GM21526 (cell line): ENCODE data around the gene BNIP3.
"Not testable (repeated sequence)": the region's sequence is repeated elsewhere in the genome, so short reads cannot be mapped to it uniquely, and the experiment has no call there.

Source experiments
- ATAC-seq: cut with Tn5 transposase; IDR thresholded peaks from one replicate; pipeline ENCODE4 v1.9.1; 2021; ENCODE audit warnings: moderate library complexity; ENCODE audit not compliant: unreplicated experiment, low FRiP score

The BNIP3 gene

DNA sequence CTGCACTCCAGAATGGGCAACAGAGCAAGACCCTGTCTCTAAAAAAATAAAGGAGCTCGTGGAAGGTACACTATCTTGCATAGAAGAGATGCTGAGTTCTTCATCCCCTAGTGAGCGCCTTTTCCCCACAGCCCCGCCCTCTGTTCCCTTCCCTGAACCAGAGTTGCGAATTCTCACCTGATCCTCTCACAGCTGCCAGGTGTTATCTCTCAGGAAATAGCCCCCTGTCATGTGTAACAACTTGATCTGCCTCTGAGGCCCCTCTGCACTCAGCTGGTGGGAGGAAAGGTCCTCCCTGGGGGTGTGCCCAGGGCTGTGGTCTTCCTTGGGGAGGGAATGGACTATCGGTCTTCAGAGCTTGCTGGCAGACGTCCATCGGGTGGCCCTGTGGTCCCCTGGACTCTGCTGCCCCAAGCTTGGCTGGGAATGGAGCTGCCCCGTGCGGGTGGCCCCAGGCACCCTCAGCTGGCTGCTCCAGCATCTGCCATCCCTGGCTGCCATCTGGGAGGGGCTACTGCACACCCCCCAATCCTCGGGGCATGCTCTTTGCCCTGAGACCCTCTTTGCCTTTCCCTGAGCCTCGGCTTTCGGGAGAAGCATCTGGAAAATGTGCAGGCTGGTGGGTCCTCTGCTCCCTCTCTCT is 21.7 kb upstream of the BNIP3 start:
- no peak for ATAC-seq

DNA sequence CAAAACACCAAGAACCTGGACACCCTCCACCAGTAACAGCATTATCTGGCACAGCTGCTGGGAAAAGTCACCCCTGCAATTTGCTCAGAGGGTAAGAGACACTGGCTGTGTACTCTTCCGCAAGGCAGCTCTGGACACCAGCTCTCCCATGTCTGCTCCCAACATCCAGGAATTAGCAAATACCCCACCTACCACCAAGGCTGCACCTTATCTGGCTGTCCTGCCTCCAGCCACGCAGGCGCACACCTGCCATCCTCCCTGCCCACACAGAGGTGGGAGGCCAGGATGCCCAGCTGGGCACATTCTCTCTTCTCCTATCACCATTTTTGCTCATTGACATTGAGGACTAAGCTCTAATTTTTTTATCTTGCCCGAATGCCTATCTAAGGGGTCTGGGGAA is 20.3 kb upstream of the BNIP3 start:
- no peak for ATAC-seq

DNA sequence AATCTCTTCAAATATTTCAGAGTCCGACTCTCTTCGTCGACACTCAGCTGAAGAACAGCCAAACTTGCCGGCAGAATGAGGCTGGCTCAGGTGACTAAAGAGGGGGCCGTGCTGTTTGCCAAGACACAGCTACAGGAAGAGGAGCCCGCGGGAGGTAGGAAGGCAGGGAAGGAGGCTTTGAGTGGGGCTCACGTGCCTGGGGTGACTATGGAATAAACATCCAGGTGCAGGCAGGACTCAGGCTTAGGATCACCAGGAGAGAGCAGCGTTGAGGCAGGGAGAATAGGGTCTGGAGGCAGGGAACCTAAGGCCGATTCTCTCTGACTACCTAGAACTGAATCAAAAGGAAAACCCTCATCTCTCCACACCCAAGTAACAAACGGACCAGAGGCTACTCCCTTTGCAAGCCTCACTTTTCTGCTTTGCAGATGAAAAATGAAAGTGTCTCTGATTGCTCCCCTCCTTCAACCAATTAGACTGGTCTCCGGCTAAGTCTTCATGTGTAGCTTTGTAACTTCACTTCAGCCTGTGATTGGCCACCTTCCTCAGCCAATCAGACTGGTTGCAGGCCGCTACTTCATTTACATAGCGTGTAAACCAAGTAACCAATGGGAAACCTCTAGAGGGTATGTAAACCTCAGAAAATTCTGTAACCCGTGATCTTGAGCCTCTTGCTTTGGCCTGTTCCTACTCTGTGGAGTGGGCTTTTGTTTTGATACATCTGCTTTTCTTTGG is 19.7 kb upstream of the BNIP3 start:
- peak; percentile 71 for ATAC-seq

DNA sequence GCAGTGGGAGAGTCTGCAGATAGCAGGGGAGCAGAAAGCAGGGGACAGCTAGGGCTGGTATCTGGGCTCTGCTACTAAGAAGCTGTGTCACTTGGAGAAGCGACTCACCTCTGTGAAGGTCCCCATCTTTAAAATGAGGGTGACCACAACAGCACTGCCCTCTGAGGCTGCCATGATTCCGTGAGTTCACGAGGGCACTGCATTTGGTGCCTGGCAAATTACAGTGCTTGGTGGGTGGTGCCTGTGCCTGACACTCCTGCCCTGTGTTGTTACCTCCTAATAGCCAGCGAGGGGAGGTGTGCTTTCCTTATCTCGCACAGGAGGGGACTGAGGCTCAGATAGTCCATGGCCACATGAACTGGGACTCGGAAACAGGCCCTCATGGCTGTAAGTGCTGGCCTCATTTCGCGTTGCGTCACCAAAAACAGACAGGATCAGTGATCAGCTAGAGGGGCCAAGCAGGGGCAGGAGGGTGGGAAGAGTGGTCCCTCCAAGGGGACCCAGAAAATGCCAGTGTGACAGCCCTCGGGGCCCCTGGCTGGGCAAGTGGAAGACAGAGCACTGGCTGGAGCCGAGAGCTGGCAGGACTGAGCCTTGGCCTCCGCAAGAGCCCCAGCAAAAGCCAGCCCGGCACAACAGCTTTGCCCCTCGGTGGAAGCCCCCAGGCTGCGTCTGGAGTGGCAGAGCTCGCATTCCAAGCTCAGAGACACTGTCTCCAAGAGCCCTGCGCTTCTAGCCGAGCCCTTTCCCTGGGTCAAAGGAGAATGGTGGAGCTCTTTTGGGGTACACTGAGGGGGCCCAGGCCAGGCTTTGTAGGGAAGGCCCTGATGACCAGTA is 17.3 kb upstream of the BNIP3 start:
- ATAC-seq: no peak

DNA sequence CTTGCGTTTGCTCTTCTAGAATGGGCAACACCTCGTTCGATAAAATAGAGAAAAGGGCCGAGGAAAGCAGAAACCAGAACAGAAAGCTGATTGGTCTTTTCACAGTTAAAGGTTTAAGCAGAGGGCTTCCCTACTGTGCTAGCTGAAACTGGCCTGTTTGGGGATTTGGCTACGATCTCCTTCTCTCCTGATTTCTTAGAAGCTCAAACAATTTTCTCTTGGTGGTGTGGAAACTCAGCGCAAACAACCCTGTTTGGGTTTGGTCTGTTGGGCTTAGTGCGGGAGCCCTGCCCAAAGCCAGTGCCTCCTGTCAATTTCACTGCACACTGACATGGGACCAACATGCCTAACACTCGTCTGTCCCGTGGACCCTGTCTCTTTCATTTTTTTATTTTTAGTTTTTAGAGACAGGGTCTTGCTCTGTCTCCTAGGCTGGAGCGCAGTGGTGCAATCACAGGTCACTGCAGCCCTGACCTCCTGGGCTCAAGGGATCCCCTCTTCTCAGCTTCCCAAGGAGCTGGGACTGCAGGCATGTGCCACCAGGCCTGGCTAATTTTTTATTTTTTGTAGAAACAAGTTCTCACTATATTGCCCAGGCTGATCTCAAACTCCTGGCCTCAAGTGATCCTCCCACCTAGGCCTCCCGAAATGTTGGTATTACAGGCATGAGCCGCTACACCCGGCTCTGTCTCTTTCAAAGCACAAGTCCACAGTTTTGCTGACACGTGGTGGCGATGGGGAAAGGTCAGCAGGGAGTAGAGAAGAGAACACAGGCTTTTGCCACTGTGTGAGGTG is 16.5 kb upstream of the BNIP3 start:
- ATAC-seq: no peak

DNA sequence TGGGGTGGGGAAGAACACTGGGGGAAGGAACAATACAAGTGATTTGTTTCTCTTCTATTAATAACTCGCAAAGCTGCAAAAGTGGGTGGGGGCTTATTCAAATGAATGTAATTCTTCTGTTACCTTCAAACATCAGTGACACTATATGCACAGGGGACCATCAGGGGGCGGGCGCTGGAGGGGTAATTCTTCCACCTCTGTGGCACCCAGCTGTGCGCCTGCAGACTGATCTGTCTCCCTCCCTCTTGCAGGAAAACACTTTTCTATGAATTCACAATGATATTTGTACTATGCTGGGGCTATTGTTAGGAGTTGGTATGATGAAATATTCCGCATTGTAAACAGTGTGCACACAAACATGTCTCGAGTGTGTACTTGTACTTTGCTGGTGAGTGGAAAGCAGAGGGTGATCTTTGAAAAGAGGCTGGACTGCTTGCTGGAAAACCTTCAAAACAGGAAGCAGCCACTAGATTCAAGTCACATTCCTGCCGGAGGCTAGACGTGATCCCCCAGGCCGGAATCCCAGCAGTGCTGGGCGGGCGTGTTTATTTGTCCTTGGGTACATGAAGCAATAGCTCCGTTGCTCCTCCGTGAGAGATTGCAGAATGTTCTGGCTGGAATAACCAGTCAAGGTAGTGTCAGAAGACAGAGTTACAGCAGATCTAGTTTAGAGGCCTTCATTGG is 15.8 kb upstream of the BNIP3 start:
- ATAC-seq: no peak

DNA sequence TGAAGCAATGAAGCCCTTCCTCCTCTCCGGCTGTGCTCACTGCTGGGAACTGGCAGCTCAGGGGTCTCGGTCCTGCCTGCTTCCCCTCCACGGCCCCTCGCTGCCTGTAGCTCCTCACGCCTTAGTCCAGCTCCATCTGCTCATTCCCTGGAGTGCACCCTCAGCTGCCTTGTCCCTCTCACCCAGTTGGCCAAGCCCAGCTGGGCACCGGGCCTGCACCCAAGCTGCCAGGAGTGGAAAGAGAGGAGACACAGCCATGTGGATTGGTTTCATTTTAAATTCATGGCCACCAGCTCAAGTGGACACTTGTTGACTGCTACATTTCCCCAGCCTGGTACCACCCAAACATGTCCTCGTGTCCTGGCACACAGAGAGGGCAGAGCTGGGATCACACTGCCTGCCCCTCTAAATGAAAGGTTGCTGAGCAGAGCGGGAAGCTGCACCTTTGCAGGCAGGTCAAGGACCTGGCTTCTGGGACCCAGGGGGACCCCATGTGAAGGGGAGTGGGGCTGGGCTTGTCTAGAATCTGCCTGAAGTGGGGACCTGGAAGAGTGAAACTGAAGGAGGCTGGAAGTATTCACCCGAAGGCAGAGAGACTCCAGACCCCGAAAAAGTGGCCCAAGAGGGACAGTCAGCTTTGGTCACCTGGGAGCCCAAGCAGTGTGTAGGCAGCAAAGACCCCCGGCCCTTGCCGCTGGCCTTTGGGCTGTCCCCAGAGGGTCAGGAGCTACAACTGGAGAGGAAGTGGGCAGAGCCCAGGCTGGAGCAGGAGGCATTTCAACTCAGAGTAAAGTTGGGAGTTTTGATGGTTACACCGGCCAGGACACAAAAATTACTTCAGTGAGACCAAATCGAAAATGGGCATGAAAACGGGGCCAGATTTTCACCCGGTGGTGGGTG is 15.0 kb upstream of the BNIP3 start:
- ATAC-seq: no peak

DNA sequence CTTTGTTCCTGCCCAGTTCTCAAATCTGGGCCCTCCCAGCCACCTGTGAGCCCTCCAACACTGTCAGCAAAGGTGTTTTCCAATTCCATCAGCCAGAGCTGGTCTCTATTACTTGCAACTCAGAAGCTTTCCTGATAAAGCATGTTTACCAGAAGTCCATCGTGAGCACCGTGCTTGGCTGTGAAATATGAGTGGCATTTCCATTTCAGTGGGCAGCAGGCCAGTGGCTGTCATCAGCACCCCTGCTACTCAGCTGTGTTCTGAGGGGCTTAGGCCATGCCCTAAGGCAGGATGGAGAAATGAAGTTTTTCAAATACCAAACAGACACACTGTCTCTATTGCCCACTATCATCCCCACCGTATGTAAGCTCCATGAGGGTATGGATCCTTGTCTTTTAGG is 12.7 kb upstream of the BNIP3 start:
- ATAC-seq: no peak

DNA sequence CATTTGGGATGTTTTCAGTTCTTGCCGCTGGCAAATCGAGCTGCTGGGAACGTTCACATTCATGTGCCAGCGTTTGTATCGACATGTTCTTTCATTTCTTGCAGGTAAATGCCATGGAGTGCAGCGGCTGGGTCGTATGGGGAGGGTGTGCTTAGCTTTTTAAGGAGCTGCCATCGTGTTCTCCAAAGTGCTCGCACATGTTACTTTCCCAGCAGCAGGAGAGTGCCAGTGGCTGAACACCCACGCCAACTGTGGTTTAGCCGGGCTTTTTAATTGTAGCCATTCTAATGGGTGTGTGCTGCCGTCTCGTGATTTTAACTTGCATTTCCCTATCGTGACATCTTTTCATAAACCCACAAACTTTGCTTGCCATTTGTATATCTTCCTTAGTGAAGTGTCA is 11.6 kb upstream of the BNIP3 start:
- ATAC-seq: no peak

DNA sequence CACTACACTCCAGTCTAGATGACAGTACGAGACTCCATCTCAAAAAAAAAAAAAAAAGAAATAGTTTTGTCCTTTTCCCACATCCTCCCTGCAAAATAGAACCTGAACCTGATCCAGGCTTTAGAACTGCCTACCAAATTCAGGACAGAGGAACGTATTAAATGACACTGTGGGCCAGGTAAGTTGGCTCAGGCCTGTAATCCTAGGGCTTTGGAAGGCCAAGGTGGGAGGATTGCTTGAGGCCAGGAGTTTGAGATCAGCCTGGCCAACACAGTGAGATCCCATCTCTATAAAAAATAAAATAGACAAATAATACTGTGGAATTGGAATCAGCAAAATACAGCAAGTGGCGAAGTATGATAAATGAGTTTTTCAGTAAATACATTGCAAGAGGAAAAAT is 10.0 kb upstream of the BNIP3 start:
- ATAC-seq: no peak

DNA sequence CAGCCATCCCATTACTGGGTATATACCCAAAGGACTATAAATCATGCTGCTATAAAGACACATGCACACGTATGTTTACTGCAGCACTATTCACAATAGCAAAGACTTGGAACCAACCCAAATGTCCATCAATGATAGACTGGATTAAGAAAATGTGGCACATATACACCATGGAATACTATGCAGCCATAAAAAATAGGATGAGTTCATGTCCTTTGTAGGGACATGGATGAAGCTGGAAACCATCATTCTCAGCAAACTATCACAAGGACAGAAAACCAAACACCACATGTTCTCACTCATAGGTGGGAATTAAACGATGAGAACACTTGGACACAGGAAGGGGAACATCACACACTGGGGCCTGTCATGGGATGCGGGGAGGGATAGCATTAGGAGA is 6.1 kb upstream of the BNIP3 start:
- ATAC-seq: not testable (repeated sequence)

DNA sequence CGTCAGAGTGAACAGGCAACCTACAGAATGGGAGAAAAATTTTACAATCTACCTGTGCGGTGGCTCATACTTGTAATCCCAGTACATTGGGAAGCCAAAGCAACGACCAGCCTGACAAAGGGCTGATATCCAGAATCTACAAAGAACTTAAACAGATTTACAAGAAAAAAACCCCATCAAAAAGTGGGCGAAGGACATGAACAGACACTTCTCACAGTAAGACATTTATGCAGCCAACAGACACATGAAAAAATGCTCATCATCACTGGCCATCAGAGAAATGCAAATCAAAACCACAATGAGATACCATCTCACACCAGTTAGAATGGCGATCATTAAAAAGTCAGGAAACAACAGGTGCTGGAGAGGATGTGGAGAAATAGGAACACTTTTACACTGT is 5.6 kb upstream of the BNIP3 start:
- ATAC-seq: not testable (repeated sequence)

DNA sequence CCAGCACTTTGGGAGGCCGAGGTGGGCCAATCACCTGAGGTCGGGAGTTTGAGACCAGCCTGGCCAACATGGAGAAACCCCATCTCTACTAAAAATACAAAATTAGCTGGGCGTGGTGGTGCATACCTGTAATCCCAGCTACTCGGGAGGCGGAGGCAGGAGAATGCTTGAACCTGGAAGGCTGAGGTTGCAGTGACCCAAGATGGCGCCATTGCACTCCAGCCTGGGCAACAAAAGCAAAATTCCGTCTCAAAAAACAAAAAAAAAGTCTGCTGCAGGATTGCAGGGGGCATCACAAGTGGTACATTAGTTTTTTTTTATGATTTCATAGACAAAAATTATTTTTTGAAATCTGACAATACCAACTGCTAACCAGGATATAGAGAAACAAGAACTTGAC is 5.1 kb upstream of the BNIP3 start:
- not testable (repeated sequence) for ATAC-seq

DNA sequence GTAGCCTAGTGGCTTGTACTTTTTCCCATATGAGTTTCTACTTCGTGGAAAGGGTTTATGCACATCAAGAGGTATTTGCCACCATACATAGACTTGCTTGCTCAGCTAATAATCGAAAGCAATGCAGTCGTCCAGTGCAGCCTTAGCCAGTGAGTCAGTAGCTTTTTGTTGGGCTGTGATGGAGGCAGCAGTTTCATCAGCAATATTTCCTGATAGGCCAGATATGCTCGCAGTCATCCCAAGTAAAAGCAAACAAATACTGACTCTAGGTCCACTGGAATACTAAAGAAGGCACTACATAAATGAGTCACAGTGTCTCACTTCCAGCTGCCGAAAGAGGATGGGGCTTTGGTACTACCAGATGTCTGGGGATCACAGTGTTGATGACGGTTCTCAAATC is 2.1 kb upstream of the BNIP3 start:
- no peak for ATAC-seq

DNA sequence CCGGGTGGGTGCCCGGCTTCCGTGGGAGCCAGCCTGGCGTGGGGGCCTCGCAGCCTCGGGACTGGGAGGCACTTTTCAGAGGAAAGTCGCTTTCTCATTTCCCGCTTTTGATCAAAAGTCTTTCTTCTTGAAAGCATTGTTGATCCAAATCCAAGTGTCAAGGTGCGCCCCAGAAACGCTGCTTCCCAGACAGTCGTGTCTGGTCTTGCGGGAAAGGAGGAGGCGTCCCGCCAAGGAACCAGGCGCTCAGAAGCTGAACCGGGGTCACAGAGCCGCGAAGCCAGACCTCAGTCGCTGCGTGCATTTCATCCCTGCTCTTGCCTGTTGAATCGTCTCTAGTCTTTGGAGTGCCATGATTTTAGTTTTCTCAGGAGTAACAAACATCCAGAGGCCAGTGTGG is 1.1 kb upstream of the BNIP3 start:
- no peak for ATAC-seq

DNA sequence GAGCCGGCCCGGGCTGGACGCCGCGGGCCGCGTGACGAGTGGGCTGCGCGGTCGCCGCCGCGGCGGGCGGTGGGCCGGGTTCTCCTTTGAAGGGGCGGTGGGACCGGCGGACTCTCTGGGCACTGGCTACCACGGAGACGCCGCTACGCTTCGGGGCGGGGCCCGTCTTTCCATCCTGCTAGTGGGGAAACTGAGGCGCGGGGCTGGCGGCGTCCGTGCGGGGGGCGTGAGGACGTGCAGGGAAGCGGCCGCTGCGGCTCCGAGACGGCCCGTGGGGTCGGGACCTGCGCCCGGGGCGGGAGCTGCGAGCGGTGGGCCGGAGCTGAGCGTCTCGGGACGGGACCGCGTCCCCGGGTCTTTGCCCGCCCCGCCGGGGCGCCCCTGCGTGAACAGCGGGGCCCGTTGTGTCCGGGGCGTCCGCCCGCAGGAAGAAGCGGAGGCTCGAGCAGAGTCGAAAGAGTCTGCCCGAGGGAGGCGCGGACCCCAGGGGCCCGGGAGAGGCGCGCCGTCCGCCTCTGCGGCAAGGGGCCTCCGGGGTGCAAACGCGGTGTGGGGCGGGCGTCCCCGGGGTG is 548 bp upstream of the BNIP3 start:
- peak; percentile 23 for ATAC-seq

DNA sequence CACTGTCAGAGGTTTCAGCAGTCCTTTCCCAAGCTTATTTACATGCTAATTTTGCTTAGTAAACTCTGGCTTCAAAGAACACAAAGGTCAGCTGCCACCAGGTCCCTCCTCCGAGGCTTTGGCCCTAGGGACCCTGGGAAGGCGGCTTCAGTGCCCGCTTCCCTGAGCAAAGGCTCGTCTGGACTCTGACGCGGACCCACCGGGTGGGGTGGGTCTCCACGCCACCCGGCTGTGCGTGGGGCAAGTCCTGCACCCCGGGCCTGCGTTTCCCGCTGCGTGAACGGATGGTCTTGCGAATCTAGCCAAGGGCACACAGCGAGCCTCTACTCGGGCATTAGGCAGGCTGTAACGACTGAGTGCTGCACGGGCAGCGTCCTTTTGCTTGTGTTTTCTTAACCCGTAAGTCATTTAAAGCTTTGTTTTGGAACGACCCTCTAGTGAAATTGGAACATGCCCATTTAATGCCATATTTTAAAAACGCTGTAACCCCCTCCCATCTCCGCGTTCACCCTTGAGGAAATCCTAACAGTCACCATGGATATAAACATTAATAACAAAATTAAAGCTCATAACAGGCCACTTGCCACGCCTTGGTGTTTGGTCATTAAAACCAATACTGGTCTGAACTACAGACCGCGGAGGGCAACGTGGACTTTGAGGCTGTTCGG is 828 bp downstream of the BNIP3 start:
- no peak for ATAC-seq

DNA sequence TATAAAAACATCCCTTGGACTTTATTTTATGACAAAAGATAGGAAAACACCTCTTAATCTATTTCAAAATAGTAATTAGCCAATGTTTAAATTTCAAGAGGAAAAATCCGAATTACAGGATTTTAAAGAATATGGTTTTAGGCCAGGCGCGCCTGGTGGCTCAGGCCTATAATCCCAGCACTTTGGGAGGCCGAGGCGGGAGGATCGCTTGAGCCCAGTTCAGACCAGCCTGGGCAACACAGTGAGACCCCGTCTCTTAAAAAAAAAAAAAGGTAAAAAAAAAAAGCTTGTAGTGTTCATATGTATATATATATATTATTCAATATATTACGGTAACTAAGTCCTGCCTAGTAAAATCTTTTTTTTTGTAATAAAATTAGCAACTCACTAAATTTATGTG is 1.4 kb downstream of the BNIP3 start:
- ATAC-seq: no peak
